ENCODE data around the gene CDKN1A.

The CDKN1A gene

DNA sequence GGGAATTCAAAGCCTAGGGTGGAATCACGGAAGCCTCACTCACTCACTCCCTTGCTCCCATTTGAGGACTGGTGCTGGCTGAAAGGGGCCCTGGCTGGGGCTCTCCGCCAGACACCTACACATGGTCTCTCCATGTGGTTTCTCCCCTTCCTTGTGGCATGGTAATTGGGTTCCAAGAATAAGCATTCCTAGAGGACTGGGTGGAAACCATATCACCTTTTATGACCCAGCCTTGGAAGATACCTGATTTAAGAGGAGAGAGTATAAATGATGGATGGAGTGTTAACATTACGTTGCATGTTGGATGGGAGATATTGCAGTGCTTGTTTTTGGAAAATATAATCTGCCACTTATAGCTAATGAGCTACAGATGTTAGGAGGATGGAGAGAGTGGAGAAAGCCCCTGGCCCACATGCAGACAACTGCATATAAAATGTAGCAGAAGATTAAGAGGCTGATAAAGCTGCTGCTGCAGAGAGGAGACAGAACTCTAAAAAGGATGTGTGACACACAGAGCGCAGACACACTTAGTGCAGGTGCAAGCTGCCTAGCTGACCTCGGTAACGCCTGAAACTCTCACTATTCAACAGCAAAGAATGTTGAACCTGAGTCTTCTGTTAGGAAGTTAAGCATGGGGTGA, 23.3 kb upstream of the CDKN1A start:
- in situ Hi-C loops (cut with HindIII; ENCODE audit: low sequenced_read_pairs), result no loop called here

- in situ Hi-C loops (cut with HindIII; ENCODE audit: low sequenced_read_pairs), result no loop called here
Measured at GRCh38 chr6:36656441-36656840, 22.1 kb upstream of the CDKN1A start.

DNA sequence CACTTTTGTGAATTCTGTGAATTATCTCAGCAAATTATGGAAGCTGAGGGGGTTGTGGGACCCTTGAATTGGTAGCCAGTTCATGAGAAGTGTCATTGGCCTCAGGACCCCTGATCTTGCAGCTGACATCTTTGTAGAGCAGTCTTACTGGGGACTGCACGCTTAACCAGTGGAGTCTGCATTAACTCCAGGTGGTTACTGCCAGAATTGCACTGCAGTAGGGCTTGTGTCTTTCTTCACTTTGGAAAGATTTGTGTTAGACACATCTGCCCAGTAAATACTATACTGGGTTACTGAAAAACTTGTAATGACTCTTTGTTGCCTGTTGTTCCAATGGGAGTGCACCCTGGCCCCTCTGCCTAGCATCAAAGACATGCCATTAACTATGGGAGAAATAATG, 21.2 kb upstream of the CDKN1A start:
- in situ Hi-C loops (cut with HindIII; ENCODE audit: low sequenced_read_pairs), result no loop called here

DNA sequence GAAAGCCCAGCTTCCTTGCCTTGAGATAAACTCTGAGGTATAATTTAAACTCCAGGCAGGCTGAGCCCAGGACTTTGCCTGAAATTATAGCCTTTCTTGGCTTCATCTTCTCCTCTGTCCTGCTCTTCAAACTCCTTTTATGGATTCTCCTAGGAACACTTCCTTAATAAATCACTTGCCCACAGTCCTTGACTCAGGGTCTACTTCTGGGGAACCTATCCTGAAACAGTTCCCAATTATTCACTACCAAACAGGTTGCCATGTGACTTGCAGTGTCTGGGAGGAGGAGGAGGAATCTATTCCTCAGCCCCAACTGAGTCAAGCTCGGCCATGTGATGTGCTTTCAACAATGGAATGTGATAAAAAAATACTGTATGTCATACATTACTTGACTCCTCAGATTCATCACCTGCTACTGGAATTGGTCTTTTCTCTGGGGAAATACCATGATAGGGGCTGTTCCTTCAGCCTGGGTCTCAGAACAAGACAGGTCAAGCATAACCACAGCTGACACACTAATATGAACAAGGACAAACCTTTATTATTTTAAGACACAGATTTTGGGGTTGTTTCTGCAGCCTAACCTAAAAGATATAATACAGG, 20.5 kb upstream of the CDKN1A start:
- in situ Hi-C loops (cut with HindIII; ENCODE audit: low sequenced_read_pairs), result no loop called here

- in situ Hi-C loops (cut with HindIII; ENCODE audit: low sequenced_read_pairs), result no loop called here
Measured at GRCh38 chr6:36659271-36659670, 19.2 kb upstream of the CDKN1A start.

DNA sequence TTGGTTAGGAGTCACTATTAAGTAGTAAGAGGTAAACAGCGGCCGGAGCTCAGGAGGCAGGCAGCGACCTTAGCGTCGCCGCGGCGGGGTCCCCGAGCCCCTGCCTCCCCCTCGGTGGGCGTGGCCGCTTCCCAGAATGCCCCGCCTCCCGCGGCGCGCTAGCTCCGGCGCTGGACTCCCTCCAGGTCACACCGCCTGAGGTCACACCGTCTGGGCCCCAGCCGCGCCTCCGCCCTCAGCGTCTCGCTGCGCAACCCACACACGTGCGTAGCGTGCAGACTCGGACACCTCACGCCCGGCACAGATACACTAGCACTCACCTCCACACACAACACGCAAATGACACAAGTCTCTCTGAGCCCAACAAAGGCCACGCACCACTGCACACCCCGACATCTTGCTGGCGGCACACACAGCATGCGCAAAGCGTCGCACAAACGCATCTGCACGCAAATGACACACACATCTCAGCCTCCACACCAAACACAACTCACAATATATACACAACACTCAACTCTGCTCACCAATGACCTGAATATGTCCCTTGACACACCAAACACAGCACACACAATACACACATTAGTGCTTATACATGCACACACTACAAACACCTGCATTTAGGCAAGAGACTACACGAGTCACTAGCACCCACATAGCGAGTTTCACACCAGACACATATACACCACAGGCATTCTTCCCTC, 17.6 kb upstream of the CDKN1A start:
- in situ Hi-C loops (cut with HindIII; ENCODE audit: low sequenced_read_pairs), result no loop called here

GRCh38 chr6:36662380-36662779, 16.1 kb upstream of the CDKN1A start:
- in situ Hi-C loops (cut with HindIII; ENCODE audit: low sequenced_read_pairs), result no loop called here

- in situ Hi-C loops (cut with HindIII; ENCODE audit: low sequenced_read_pairs), result no loop called here
Measured at GRCh38 chr6:36662827-36663256, 15.7 kb upstream of the CDKN1A start.

GRCh38 chr6:36663504-36664446, 14.7 kb upstream of the CDKN1A start:
- in situ Hi-C loops (cut with HindIII; ENCODE audit: low sequenced_read_pairs), result no loop called here

- in situ Hi-C loops (cut with HindIII; ENCODE audit: low sequenced_read_pairs), result no loop called here
Measured at GRCh38 chr6:36665180-36665579, 13.3 kb upstream of the CDKN1A start.

GRCh38 chr6:36666287-36666686, 12.2 kb upstream of the CDKN1A start:
- in situ Hi-C loops (cut with HindIII; ENCODE audit: low sequenced_read_pairs), result no loop called here

GRCh38 chr6:36666826-36667591, 11.5 kb upstream of the CDKN1A start:
- in situ Hi-C loops (cut with HindIII; ENCODE audit: low sequenced_read_pairs), result no loop called here

- in situ Hi-C loops (cut with HindIII; ENCODE audit: low sequenced_read_pairs), result no loop called here
Measured at GRCh38 chr6:36668591-36668990, 9.9 kb upstream of the CDKN1A start.

DNA sequence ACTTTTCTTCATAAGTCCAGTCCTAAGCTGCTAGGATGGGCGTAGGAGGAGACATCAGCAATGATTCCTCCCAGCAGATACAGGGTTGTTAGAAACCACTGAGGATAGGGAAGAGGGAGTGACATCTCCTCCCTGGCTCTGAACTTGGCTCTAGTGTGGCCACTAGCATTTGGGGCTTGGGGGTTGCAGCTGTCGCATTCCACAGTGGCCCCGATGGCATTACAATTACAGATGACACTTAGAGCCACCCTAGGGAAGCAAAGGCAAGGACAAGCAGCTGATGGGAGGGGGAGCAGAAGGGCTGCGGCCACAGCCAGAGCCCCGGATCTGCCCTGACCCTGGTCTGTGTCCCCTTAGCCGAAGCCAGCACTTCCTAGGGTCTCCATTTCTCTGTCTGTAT, 9.5 kb upstream of the CDKN1A start:
- in situ Hi-C loops (cut with HindIII; ENCODE audit: low sequenced_read_pairs), result no loop called here

GRCh38 chr6:36670271-36670670, 8.2 kb upstream of the CDKN1A start:
- in situ Hi-C loops (cut with HindIII; ENCODE audit: low sequenced_read_pairs), result no loop called here

GRCh38 chr6:36671687-36672375, 6.7 kb upstream of the CDKN1A start:
- in situ Hi-C loops (cut with HindIII; ENCODE audit: low sequenced_read_pairs), result no loop called here

DNA sequence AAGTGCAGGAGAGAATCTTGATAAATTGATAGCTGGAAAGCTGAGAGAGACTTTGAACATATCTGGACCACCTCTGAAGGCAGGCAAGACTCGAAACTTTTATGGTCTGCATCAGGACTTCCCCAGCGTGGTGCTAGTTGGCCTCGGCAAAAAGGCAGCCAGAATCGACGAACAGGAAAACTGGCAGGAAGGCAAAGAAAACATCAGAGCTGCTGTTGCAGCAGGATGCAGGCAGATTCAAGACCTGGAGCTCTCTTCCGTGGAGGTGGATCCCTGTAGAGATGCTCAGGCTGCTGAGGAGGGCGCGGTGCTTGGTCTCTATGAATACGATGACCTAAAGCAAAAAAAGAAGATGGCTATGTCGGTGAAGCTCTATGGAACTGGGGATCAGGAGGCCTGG, 4.6 kb upstream of the CDKN1A start:
- in situ Hi-C loops (cut with HindIII; ENCODE audit: low sequenced_read_pairs), result no loop called here

DNA sequence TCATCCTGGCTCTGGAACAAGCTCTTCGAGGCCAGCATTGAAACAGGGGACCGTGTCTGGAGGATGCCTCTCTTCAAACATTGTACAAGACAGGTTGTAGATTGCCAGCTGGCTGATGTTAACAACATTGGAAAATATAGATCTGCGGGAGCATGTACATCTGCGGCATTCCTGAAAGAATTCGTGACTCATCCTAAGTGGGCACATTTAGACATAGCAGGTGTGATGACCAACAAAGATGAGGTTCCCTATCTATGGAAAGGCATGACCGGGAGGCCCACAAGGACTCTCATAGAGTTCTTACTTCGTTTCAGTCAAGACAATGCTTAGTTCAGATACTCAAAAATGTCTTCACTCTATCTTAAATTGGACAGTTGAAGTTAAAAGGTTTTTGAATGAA, 3.6 kb upstream of the CDKN1A start:
- in situ Hi-C loops (cut with HindIII; ENCODE audit: low sequenced_read_pairs), result no loop called here

GRCh38 chr6:36676141-36677058, 2.1 kb upstream of the CDKN1A start:
- in situ Hi-C loops (cut with HindIII; ENCODE audit: low sequenced_read_pairs), result no loop called here
